Activated naive CD4-positive, alpha-beta T cell treated with anti-CD3 and anti-CD28 coated beads, Interleukin-2, amount 50 U/mL, for 16 hours (primary cell): ENCODE results near the gene GNAT1.
A peak's percentile ranks its signal among the peaks of the same experiment; 100 is the strongest.
"Not testable (repeated sequence)": the region's sequence is repeated elsewhere in the genome, so short reads cannot be mapped to it uniquely, and the experiment has no call there.

Experiments
- DNase-seq: peaks from one replicate; pipeline ENCODE4 v3.0.0-alpha.2; 2020

GNAT1 gene

GRCh38 chr3:50222169-50222528, 30.7 kb downstream of the GNAT1 start:
- no peak for DNase-seq

- no peak for DNase-seq
Observed at GRCh38 chr3:50224639-50225038, 33.2 kb downstream of the GNAT1 start.

GRCh38 chr3:50226888-50227389, 35.5 kb downstream of the GNAT1 start:
- peak; percentile 48 for DNase-seq

- peak; percentile 88 for DNase-seq
Observed at GRCh38 chr3:50227390-50228183, 36.2 kb downstream of the GNAT1 start.

GRCh38 chr3:50228184-50228763, 36.9 kb downstream of the GNAT1 start:
- DNase-seq, result not testable (repeated sequence)

- no peak for DNase-seq
Observed at GRCh38 chr3:50229490-50229889, 38.1 kb downstream of the GNAT1 start.

- DNase-seq, result no peak
Observed at GRCh38 chr3:50230104-50230793, 38.8 kb downstream of the GNAT1 start.

GRCh38 chr3:50230794-50231125, 39.4 kb downstream of the GNAT1 start:
- DNase-seq, result no peak

GRCh38 chr3:50231581-50231980, 40.2 kb downstream of the GNAT1 start:
- no peak for DNase-seq

GRCh38 chr3:50232303-50232702, 40.9 kb downstream of the GNAT1 start:
- DNase-seq, result no peak

GRCh38 chr3:50233176-50233575, 41.8 kb downstream of the GNAT1 start:
- DNase-seq, result no peak

- DNase-seq, result peak; percentile 100
Observed at GRCh38 chr3:50235716-50236483, 44.5 kb downstream of the GNAT1 start, which contains the start of gene GNAI2. Gene GNAI2 (plus strand): TSS chr3:50236204. CDS start chr3:50236336, 132 bp downstream.

- DNase-seq, result no peak
Observed at GRCh38 chr3:50236484-50237132, 45.2 kb downstream of the GNAT1 start.

- no peak for DNase-seq
Observed at GRCh38 chr3:50237133-50237651, 45.8 kb downstream of the GNAT1 start.

- peak; percentile 88 for DNase-seq
Observed at GRCh38 chr3:50237754-50238548, 46.5 kb downstream of the GNAT1 start.

GRCh38 chr3:50238549-50239026, 47.2 kb downstream of the GNAT1 start:
- no peak for DNase-seq

- no peak for DNase-seq
Observed at GRCh38 chr3:50239649-50240048, 48.2 kb downstream of the GNAT1 start.

- no peak for DNase-seq
Observed at GRCh38 chr3:50241163-50241562, 49.8 kb downstream of the GNAT1 start.

GRCh38 chr3:50241713-50242380, 50.4 kb downstream of the GNAT1 start:
- no peak for DNase-seq

- DNase-seq, result no peak
Observed at GRCh38 chr3:50242381-50242770, 51.0 kb downstream of the GNAT1 start.
